ENCODE results near the gene RBP3. TPM values are rescaled to one million over a fixed set of nuclear protein-coding genes. Genes with fewer than 3 reads are reported as not detected.

RBP3 gene
- total and polyA plus RNA-seq, 2 of the 4 experiments (the other 2 are of a cell fraction) = not detected

DNA sequence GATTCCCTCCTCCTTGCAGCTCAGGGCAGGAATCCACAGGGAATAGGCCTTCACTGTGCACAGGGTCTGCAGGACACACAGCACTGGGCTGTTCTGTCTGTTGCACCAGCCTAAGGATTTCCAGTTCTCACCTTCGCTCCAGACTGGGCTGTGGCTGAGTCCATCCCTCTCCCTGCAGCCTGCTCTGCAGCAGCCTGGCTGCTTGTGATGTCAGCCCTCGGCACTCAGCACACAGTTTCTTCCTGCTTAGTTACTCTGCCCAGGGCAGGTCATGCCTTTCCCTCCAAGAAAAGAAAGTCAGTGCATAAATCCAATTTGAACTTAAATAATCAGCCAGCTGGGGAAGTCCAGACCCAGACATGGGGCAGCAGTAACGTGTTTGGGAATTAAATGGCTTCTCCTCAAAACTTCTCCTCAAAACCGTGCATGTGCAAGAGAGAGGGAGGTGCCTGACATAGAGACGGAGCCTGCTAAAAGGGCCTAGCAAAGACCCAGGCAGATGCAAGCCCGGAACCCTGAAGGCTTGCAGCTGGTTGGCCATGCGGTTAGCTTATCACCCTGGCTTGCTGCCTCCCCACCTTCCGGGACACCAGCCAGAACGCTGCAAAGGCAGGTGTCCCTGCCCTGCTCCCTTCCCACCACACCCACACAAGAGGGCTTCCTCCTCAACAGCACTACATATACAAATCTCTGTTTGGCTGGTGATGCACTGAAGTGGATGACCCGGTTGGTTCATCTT, 36.8 kb upstream of the RBP3 start:
- no peak overlapping the region for H4K5ac ChIP-seq (ENCODE audit: low read depth, low read length)
- H2BK15ac ChIP-seq (ENCODE audit: low read depth, low read length) = no peak overlapping the region
- H2BK120ac ChIP-seq (ENCODE audit: low read depth, low read length) = no peak overlapping the region
- no peaks in the 10 kb centered on the region for H3K79me1 ChIP-seq (ENCODE audit: low read depth in 1 of 2, low read length in 2 of 2)
- no peak overlapping the region for H3K4me2 ChIP-seq (ENCODE audit: low read depth, low read length)
- H3K56ac ChIP-seq (ENCODE audit: extremely low read depth, insufficient read depth, low read length) = no peak overlapping the region
- H2AFZ ChIP-seq (replicated peaks; ENCODE audit: low read length, poor library complexity) = peak overlapping the region; percentile 3
- no peaks in the 10 kb centered on the region for H3K36me3 ChIP-seq (ENCODE audit: control insufficient read depth, insufficient read depth, low read length)
- ChIA-PET CTCF (interaction anchor here (0.6 to 3.8 kb wide), 11 partner anchors 12 to 317 kb away, joined by 3 to 36 read pairs (median 3); partner anchors contain the start of gene GDF10), POLR2A (ENCODE audit: unreplicated experiment) (no interaction called here)
- no peak overlapping the region for H3K9ac ChIP-seq (ENCODE audit: low read depth, low read length)
- no peaks in the 10 kb centered on the region for H3K9me1 ChIP-seq (ENCODE audit: insufficient read depth, low read length)
- in situ Hi-C loops (cut with MboI; ENCODE audit: low sequenced_read_pairs) = no loop called here
- H2AK5ac ChIP-seq (ENCODE audit: low read depth, low read length) = no peak overlapping the region
- no TSS peak for BruUV-seq (replicated peaks)
- no peak overlapping the region for H3K27ac ChIP-seq (ENCODE audit: insufficient read depth, low read length)
- H3K23ac ChIP-seq (ENCODE audit: low read depth, low read length) = no peak overlapping the region
- H2BK5ac ChIP-seq (ENCODE audit: low read depth, low read length, poor library complexity, severe bottlenecking) = no peak overlapping the region
- H4K8ac ChIP-seq (ENCODE audit: low read depth in 2 of 2, low read length in 2 of 2) = no peak overlapping the region
- H3K18ac ChIP-seq (ENCODE audit: low read depth, low read length) = no peak overlapping the region
- DNase-seq (no peak), ATAC-seq (ENCODE audit: low read depth) (peak; percentile 21)
- intact Hi-C loops (cut with micrococcal nuclease) = loop anchor here (10.0 kb wide), 1 partner anchor 317 kb away; no protein-coding TSS in a partner anchor
- peaks cover 22% of the 10 kb centered on the region for H3K27me3 ChIP-seq (ENCODE audit: control insufficient read depth, insufficient read depth, low read length)
- H3K4me3 ChIP-seq (ENCODE audit: insufficient read depth, low read depth, low read length) = no peak overlapping the region
- no peaks in the 10 kb centered on the region for H3K4me1 ChIP-seq (ENCODE audit: control insufficient read depth, insufficient read depth, low read length)
- H3K14ac ChIP-seq (replicated peaks; ENCODE audit: low read depth, low read length) = no peak overlapping the region
- H2BK20ac ChIP-seq (ENCODE audit: low read depth, low read length) = no peak overlapping the region
- H3K4ac ChIP-seq (ENCODE audit: low read depth, low read length) = no peak overlapping the region
- 100% methylated on average over 1 of the region's 10 CpGs; no CpG with 5 or more reads in 1 of the 2 experiments for WGBS, 2 experiments (ENCODE audit: extremely low coverage in 2 of 2, insufficient read length in 1 of 2)
- no peaks in the 10 kb centered on the region for H3K9me3 ChIP-seq (ENCODE audit: control insufficient read depth, insufficient read depth, low read length)
- dilution Hi-C loops (cut with HindIII; ENCODE audit: low sequenced_read_pairs, unreplicated experiment) = no loop called here
- H2AK9ac ChIP-seq (replicated peaks; ENCODE audit: low read depth, low read length, poor library complexity) = no peak overlapping the region
- TF ChIP-seq RAD21 (IDR thresholded peaks at IDR 0.05; ENCODE audit: low read length) (no peak), BHLHE40 (IDR thresholded peaks at IDR 0.05; ENCODE audit: low read depth, low read length) (no peak), MAFK (IDR thresholded peaks at IDR 0.05; ENCODE audit: low read depth, low read length) (no peak), FOS (IDR thresholded peaks at IDR 0.05; ENCODE audit: low read depth, low read length) (no peak), POLR2A (IDR thresholded peaks at IDR 0.05; ENCODE audit: low read depth, low read length) (no peak), CEBPB (IDR thresholded peaks at IDR 0.05; ENCODE audit: low read depth, low read length) (no peak), RFX5 (IDR thresholded peaks at IDR 0.05; ENCODE audit: low read depth, low read length) (no peak), RCOR1 (IDR thresholded peaks at IDR 0.05; ENCODE audit: insufficient replicate concordance, low read length) (no peak), MXI1 (IDR thresholded peaks at IDR 0.05; ENCODE audit: borderline replicate concordance, low read depth, low read length) (no peak)
- TF ChIP-seq, protein P1, sequence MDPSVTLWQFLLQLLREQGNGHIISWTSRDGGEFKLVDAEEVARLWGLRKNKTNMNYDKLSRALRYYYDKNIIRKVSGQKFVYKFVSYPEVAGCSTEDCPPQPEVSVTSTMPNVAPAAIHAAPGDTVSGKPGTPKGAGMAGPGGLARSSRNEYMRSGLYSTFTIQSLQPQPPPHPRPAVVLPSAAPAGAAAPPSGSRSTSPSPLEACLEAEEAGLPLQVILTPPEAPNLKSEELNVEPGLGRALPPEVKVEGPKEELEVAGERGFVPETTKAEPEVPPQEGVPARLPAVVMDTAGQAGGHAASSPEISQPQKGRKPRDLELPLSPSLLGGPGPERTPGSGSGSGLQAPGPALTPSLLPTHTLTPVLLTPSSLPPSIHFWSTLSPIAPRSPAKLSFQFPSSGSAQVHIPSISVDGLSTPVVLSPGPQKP (IDR thresholded peaks at IDR 0.05; ENCODE audit: borderline replicate concordance, low read depth, low read length) = no peak
- H4K20me1 ChIP-seq (ENCODE audit: insufficient read depth, low read length) = no peaks in the 10 kb centered on the region
- H4K91ac ChIP-seq (ENCODE audit: insufficient read depth, low read depth, low read length) = no peak overlapping the region

All from IMR-90 (cell line).